Progenitor cell of endocrine pancreas (in vitro differentiated cells): Measurements from ENCODE around the gene CDC42BPB. TPM values are rescaled to one million over a fixed set of nuclear protein-coding genes. Genes with fewer than 3 reads are reported as not detected.

Experiments
- DNase-seq: peaks from one replicate; pipeline ENCODE4 v3.0.0; 2021; ENCODE audit warnings: low spot score; ENCODE audit not compliant: unreplicated experiment
- H3K27ac Mint-ChIP-seq: 2 replicates; pipeline ENCODE4 v1.8.0; 2021; ENCODE audit warnings: mild to moderate bottlenecking, moderate library complexity, mixed read lengths
- H3K27me3 Mint-ChIP-seq: 2 replicates; pipeline ENCODE4 v1.8.0; 2021; ENCODE audit warnings: mixed read lengths
- H3K36me3 Mint-ChIP-seq: 2 replicates; pipeline ENCODE4 v1.8.0; 2022; ENCODE audit warnings: mixed read lengths; ENCODE audit not compliant: insufficient read depth
- H3K4me1 Mint-ChIP-seq: 2 replicates; pipeline ENCODE4 v1.8.0; 2021; ENCODE audit warnings: low read depth, mixed read lengths
- H3K4me3 Mint-ChIP-seq: 2 replicates; pipeline ENCODE4 v1.8.0; 2021; ENCODE audit warnings: low read depth, mild to moderate bottlenecking, moderate library complexity, mixed read lengths
- H3K9me3 Mint-ChIP-seq: 2 replicates; pipeline ENCODE4 v1.8.0; 2021; ENCODE audit warnings: low read depth, mixed read lengths
- total RNA-seq: library from RNA; stranded (reverse); gene quantifications from 2 replicates; pipeline ENCODE4 v1.2.1, GENCODE V29; 2021
- TF ChIP-seq, protein P1 (sequence below): fragments of 200-600 bp; sonication (generic); IDR thresholded peaks from one replicate; pipeline ENCODE4 v1.5.0; 2021; ENCODE audit warnings: antibody characterized with exemption, mild to moderate bottlenecking; ENCODE audit not compliant: unreplicated experiment

CDC42BPB gene
- total RNA-seq, 1 donor from 2014 or later = 105 TPM

DNA sequence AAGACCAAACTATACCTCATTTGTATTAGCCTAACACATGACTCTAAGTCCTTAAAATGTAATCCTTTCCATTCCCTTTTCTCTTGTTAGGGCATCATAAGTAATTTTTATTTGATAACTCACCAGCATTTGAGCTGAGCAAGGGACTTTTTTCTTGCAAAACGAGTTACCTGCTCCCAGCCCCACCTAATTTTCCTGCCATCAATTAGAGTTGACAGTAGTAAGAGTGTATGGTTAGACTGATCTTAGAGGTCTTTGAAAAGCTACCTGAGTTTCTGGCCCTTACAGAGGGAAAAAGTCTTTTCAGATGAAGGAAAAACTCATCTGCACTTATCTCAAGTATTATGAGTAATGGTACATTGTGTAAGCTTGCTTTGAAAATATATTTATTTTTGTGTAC is 168.6 kb downstream of the CDC42BPB start:
- H3K27me3 Mint-ChIP-seq = no peaks in the 10 kb centered on the region
- H3K9me3 Mint-ChIP-seq = no peaks in the 10 kb centered on the region
- peaks cover 2% of the 10 kb centered on the region for H3K4me1 Mint-ChIP-seq
- DNase-seq = no peak
- TF ChIP-seq, protein P1, sequence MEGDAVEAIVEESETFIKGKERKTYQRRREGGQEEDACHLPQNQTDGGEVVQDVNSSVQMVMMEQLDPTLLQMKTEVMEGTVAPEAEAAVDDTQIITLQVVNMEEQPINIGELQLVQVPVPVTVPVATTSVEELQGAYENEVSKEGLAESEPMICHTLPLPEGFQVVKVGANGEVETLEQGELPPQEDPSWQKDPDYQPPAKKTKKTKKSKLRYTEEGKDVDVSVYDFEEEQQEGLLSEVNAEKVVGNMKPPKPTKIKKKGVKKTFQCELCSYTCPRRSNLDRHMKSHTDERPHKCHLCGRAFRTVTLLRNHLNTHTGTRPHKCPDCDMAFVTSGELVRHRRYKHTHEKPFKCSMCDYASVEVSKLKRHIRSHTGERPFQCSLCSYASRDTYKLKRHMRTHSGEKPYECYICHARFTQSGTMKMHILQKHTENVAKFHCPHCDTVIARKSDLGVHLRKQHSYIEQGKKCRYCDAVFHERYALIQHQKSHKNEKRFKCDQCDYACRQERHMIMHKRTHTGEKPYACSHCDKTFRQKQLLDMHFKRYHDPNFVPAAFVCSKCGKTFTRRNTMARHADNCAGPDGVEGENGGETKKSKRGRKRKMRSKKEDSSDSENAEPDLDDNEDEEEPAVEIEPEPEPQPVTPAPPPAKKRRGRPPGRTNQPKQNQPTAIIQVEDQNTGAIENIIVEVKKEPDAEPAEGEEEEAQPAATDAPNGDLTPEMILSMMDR = no peak
- no peak overlapping the region for H3K4me3 Mint-ChIP-seq
- no peak overlapping the region for H3K27ac Mint-ChIP-seq
- peaks cover 12% of the 10 kb centered on the region for H3K36me3 Mint-ChIP-seq

DNA sequence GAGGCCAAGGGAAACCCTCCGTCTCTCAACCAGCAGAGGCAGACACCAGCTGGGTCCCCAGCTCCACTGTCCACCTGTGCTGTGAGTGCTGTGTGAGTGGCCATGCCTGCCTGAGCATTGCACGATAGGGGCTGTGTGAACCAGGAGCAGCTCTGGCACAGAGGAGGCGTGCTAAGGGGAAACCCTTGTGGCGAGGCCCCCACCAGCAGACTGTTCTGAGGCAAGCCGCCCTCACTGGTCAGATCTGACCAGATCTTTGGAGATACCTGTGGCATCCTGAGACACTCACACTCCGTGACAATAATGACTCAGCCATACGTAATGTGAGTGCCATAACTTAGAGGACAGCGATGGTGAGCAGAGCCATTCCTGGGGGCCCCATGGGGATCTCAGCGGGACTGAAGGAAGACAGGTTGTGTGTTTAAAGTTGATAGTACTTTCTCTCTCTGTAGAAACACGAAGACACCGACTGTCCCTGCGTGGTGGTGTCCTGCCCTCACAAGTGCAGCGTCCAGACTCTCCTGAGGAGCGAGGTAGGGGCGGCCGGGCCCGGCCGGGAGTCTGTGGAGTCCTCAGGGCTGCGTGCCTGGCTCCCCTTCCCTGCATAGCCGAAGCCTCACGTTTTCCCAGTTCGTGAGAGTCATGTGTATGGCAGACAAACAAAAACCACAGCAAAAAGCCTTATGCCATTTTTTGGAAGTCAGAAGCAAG is 171.5 kb downstream of the CDC42BPB start:
- no peak for DNase-seq
- H3K27ac Mint-ChIP-seq = no peak overlapping the region
- H3K4me1 Mint-ChIP-seq = peaks cover 2% of the 10 kb centered on the region
- no peaks in the 10 kb centered on the region for H3K27me3 Mint-ChIP-seq
- TF ChIP-seq, protein P1 = no peak
- H3K9me3 Mint-ChIP-seq = no peaks in the 10 kb centered on the region
- H3K4me3 Mint-ChIP-seq = no peak overlapping the region
- H3K36me3 Mint-ChIP-seq = peaks cover 10% of the 10 kb centered on the region

- TF ChIP-seq, protein P1 = no peak
- Mint-ChIP-seq H3K4me3 (no peak overlapping the region), H3K4me1 (no peaks in the 10 kb centered on the region), H3K27me3 (no peaks in the 10 kb centered on the region), H3K9me3 (no peaks in the 10 kb centered on the region), H3K36me3 (peaks cover 13% of the 10 kb centered on the region), H3K27ac (no peak overlapping the region)
- DNase-seq = no peak
Measured at GRCh38 chr14:102883554-102883953, 173.8 kb downstream of the CDC42BPB start.

DNA sequence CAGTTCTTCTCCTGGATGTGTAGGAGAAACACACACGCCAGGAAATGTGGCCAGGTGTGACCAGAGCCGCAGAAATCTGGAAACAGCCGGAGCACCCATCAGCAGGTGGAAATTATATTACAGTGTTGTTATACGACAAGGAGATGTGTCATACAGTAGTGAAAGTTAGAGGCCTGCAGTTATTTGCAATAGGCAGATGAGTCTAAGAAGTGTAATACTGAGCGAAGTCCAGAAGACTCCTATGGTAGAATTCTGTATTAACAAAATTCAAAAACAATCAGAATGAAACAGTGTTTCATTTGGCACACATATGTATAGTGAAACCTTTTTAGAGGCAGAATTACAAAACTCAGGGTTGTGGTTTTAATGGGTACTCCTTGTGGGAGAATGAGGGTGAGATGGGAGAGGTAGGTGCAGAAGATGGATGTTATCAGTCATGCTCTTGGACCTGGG is 174.2 kb downstream of the CDC42BPB start:
- Mint-ChIP-seq H3K27me3 (no peaks in the 10 kb centered on the region), H3K9me3 (no peaks in the 10 kb centered on the region), H3K36me3 (peaks cover 13% of the 10 kb centered on the region), H3K4me1 (no peaks in the 10 kb centered on the region), H3K27ac (no peak overlapping the region), H3K4me3 (no peak overlapping the region)
- TF ChIP-seq, protein P1 = no peak
- DNase-seq = no peak

Other genes with a start within 250 kb of the CDC42BPB start
- 2.5 and 3.0 TPM in 2 replicates for gene AMN, start 134.9 kb downstream of the CDC42BPB start, total RNA-seq
- not detected in 2 replicates for gene LBHD2, start 26.7 kb upstream of the CDC42BPB start, total RNA-seq
- 28.4 and 30.8 TPM in 2 replicates for gene EXOC3L4, start 37.2 kb upstream of the CDC42BPB start, total RNA-seq
- 17.8 and 19.6 TPM in 2 replicates for gene TNFAIP2, start 65.9 kb upstream of the CDC42BPB start, total RNA-seq